ENCODE measurements around the gene PET100. TPM values are rescaled to one million over a fixed set of nuclear protein-coding genes. Genes with fewer than 3 reads are reported as not detected.

Gene PET100
- total RNA-seq, 1 experiment from 2014 or later = 101 TPM

DNA sequence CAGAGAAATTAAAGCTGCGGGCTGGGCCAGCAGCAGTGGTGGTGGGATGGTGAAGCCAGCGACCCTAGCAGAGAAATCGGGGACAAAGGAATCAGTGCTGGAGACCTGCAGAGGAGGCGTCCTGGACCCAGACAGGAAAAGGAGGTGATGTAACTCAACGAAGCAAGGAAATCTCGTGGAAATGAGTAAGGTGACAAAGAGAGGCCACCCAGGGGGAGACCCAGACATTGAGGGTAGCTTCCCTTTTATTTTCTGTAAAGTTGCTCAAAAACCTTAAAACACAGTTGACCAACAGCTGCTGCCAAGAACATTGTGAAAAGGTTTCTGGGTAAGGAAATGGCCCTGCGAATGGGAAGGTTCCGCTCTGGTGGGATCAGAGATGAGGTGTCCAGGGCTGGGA, 26.0 kb downstream of the PET100 start:
- Histone ChIP-seq H3K4me3 (ENCODE audit: low read length) (no peak overlapping the region), H3K4me2 (ENCODE audit: low read length) (no peak overlapping the region), H3K9me2 (replicated peaks; ENCODE audit: low read length) (no peaks in the 10 kb centered on the region), H3K27me3 (ENCODE audit: low read length) (no peaks in the 10 kb centered on the region), H3F3A (ENCODE audit: low read length, unreplicated experiment) (no peaks in the 10 kb centered on the region), H3K4me1 (ENCODE audit: insufficient read depth, low read length) (peaks cover 3% of the 10 kb centered on the region; the same call in 1 of the 2 replicates), H3K27ac (ENCODE audit: low read length) (no peak overlapping the region), H2AFZ (ENCODE audit: low read length) (no peak overlapping the region), H3K9ac (ENCODE audit: low read length) (no peak overlapping the region), H3K9me3 (ENCODE audit: low read length) (no peaks in the 10 kb centered on the region), H3K79me2 (ENCODE audit: low read length) (no peaks in the 10 kb centered on the region), H3K36me3 (ENCODE audit: low read depth, low read length) (no peaks in the 10 kb centered on the region), H4K20me1 (ENCODE audit: low read length) (no peaks in the 10 kb centered on the region)
- intact Hi-C loops (cut with micrococcal nuclease) = no loop called here
- ATAC-seq = no peak
- ChIA-PET CTCF (no interaction called here), POLR2A (ENCODE audit: unreplicated experiment) (no interaction called here)
- DNase-seq = no peak
- TF ChIP-seq EZH2phosphoT487 (IDR thresholded peaks at IDR 0.05; ENCODE audit: borderline replicate concordance, low read length) (no peak), EZH2 (IDR thresholded peaks at IDR 0.05; ENCODE audit: low read length, unreplicated experiment) (no peak)
- TF ChIP-seq, protein P1, sequence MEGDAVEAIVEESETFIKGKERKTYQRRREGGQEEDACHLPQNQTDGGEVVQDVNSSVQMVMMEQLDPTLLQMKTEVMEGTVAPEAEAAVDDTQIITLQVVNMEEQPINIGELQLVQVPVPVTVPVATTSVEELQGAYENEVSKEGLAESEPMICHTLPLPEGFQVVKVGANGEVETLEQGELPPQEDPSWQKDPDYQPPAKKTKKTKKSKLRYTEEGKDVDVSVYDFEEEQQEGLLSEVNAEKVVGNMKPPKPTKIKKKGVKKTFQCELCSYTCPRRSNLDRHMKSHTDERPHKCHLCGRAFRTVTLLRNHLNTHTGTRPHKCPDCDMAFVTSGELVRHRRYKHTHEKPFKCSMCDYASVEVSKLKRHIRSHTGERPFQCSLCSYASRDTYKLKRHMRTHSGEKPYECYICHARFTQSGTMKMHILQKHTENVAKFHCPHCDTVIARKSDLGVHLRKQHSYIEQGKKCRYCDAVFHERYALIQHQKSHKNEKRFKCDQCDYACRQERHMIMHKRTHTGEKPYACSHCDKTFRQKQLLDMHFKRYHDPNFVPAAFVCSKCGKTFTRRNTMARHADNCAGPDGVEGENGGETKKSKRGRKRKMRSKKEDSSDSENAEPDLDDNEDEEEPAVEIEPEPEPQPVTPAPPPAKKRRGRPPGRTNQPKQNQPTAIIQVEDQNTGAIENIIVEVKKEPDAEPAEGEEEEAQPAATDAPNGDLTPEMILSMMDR (conservative IDR thresholded peaks at IDR 0.05; ENCODE audit: low read depth, low read length) = no peak
- no TSS peak for BruUV-seq (replicated peaks)

DNA sequence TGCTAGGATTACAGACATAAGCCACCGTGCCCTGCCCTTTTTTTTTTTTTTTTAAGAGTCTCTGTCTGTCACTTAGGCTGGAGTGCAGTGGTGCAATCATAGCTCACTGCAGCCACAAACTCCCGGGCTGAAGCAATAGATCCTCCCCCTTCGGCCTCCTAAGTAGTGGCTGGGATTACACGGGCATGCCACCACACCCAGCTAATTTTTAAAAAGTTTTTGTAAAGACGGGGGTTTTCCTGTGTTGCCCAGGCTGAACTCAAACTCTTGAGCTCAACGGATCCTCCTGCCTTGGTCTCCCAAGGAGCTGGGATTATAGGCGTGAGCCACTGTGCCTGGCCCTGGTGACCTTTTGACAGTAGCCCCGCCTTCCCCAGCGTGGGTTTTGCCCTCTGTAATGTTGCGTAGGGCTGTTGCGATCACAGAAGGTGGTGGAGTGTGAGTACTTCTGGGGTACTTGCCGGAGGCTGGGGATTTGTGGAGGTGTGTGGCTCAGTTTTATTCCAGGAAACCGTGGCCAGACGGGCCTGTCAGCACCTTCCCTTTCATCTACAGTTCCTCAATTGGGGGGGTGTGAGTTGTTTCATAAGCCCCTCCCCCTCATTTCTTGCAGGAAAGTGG, 27.6 kb downstream of the PET100 start:
- Histone ChIP-seq H4K20me1 (ENCODE audit: low read length) (no peaks in the 10 kb centered on the region), H3K4me1 (ENCODE audit: insufficient read depth, low read length) (peaks cover 2% of the 10 kb centered on the region; the same call in 1 of the 2 replicates), H3K27ac (ENCODE audit: low read length) (no peak overlapping the region), H3K4me2 (ENCODE audit: low read length) (no peak overlapping the region), H3K27me3 (ENCODE audit: low read length) (peaks cover 8% of the 10 kb centered on the region; the same call in 1 of the 2 replicates), H2AFZ (ENCODE audit: low read length) (no peak overlapping the region), H3K9ac (ENCODE audit: low read length) (no peak overlapping the region), H3K79me2 (ENCODE audit: low read length) (no peaks in the 10 kb centered on the region), H3F3A (ENCODE audit: low read length, unreplicated experiment) (no peaks in the 10 kb centered on the region), H3K9me2 (replicated peaks; ENCODE audit: low read length) (no peaks in the 10 kb centered on the region), H3K36me3 (ENCODE audit: low read depth, low read length) (no peaks in the 10 kb centered on the region), H3K4me3 (ENCODE audit: low read length) (no peak overlapping the region), H3K9me3 (ENCODE audit: low read length) (no peaks in the 10 kb centered on the region)
- no peak for DNase-seq
- ChIA-PET POLR2A (ENCODE audit: unreplicated experiment) (interaction anchor here (0.6 kb wide), 1 partner anchor 291 kb away, joined by 11 read pairs; no protein-coding TSS in a partner anchor), CTCF (interaction anchor here (0.6 kb wide), 2 partner anchors 24 to 138 kb away, joined by 3 read pairs; partner anchors contain the start of gene TRAPPC5)
- intact Hi-C loops (cut with micrococcal nuclease) = no loop called here
- ATAC-seq = no peak
- no TSS peak for BruUV-seq (replicated peaks)
- TF ChIP-seq, protein P1 (conservative IDR thresholded peaks at IDR 0.05; ENCODE audit: low read depth, low read length) = no peak
- no peak for TF ChIP-seq EZH2 (IDR thresholded peaks at IDR 0.05; ENCODE audit: low read length, unreplicated experiment)
- TF ChIP-seq EZH2phosphoT487 (IDR thresholded peaks at IDR 0.05; ENCODE audit: borderline replicate concordance, low read length) = no peak

DNA sequence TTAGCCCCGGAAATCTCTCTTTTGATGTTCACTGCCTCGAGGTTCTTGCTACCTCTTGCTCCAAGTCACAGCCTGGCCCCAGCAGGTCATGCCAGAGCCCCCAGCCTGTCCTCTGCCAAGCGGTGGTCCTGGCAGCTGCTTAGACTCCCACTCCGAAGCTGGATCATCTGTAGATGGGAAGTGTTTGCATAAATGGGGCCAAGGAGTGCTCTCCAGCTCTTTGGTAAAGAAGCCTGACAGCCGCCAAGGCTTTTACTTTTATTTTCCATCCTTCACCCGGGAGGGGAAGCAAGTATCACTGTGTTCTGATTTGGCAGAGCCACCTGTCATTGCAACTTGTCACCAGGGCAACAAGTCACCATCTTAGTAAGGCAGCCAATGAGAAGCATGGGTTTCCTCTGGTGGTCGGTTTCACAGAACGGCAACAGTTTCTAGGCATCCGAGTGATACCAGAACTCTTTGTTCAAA, 28.7 kb downstream of the PET100 start:
- ChIA-PET POLR2A (ENCODE audit: unreplicated experiment) (no interaction called here), CTCF (interaction anchor here (0.5 kb wide), 1 partner anchor 90 kb away, joined by 15 read pairs; no protein-coding TSS in a partner anchor)
- no peak overlapping the region for H3K4me3 ChIP-seq (ENCODE audit: low read length)
- BruUV-seq (replicated peaks) = no TSS peak
- TF ChIP-seq EZH2phosphoT487 (IDR thresholded peaks at IDR 0.05; ENCODE audit: borderline replicate concordance, low read length) = no peak
- TF ChIP-seq EZH2 (IDR thresholded peaks at IDR 0.05; ENCODE audit: low read length, unreplicated experiment) = no peak
- TF ChIP-seq, protein P1 (conservative IDR thresholded peaks at IDR 0.05; ENCODE audit: low read depth, low read length) = no peak
- no peaks in the 10 kb centered on the region for H3K36me3 ChIP-seq (ENCODE audit: low read depth, low read length)
- H3K27ac ChIP-seq (ENCODE audit: low read length) = no peak overlapping the region
- no peaks in the 10 kb centered on the region for H3K9me3 ChIP-seq (ENCODE audit: low read length)
- ATAC-seq = no peak
- H3K9me2 ChIP-seq (replicated peaks; ENCODE audit: low read length) = no peaks in the 10 kb centered on the region
- intact Hi-C loops (cut with micrococcal nuclease) = no loop called here
- no peak for DNase-seq
- H3K4me1 ChIP-seq (ENCODE audit: insufficient read depth, low read length) = no peaks in the 10 kb centered on the region
- no peaks in the 10 kb centered on the region for H3K79me2 ChIP-seq (ENCODE audit: low read length)
- H3K9ac ChIP-seq (ENCODE audit: low read length) = no peak overlapping the region
- H3K27me3 ChIP-seq (ENCODE audit: low read length) = peaks cover 17% of the 10 kb centered on the region; the same call in 1 of the 2 replicates
- H3K4me2 ChIP-seq (ENCODE audit: low read length) = no peak overlapping the region
- H2AFZ ChIP-seq (ENCODE audit: low read length) = no peak overlapping the region
- no peaks in the 10 kb centered on the region for H3F3A ChIP-seq (ENCODE audit: low read length, unreplicated experiment)
- H4K20me1 ChIP-seq (ENCODE audit: low read length) = no peaks in the 10 kb centered on the region

All from PC-3 (cell line).